DMS114 treated with DMSO at 0.1 percent for 48 hours (cell line): ENCODE measurements around the gene CLEC18B.
"Not testable (repeated sequence)": the region's sequence is repeated elsewhere in the genome, so short reads cannot be mapped to it uniquely, and the experiment has no call there.

Source experiments
- DNase-seq: peaks from one replicate; lab custom pipeline; 2025; ENCODE audit not compliant: unreplicated experiment; lab: John Stamatoyannopoulos, UW

CLEC18B gene

DNA sequence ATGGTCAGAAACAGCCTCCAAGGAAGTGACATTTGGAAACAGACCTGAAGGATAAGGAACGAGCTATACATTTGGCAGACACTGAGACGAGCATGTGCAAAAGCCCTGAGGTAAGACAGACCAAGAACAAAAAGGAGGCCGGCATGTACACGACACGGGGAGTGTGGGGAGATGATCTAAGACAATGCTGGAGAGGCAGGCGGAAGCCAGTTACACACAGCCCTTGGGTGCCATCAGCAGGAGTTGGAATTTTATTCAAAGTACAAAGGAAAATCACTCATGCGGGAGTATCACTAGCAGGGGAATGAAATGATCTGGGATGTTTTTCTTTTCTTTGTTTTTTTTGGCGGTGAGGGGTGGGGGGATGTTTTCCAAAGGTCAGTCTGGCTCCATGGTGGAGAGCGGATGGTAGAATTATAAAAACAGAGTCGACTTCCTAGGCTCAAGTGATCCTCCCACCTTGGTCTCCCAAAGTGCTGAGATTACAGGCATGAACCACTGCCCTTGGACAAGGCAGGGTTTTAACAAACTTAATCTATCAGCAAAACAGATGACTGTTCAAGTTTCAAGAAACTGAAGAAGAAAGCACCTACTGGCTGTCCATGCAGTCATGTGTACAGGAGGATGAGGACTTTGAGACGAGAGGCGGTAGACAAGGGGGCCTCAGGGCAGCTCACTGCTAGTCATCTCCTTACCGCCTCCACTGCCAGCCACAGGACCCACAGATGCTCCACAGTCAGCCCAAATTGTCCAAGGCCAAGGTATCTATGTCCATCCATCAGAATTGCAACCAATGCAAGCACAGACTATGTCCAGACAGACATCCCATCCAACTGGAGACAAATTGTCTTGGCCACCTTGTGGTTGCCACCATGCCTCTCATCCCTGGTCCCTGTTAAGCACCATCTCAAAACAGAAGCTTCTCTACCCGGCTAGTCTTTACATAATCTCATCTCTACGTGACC lies 59.4 kb downstream of the CLEC18B start:
- DNase-seq: not testable (repeated sequence)
